SK-N-SH (cell line): Measurements from ENCODE around the gene ZNF397. TPM values are rescaled to one million over a fixed set of nuclear protein-coding genes. Genes with fewer than 3 reads are reported as not detected.

Experiments
- CTCF ChIA-PET: fragments of 300-600, 350-600 bp; formaldehyde crosslinking; extraction: SDS; loops from one replicate; lab custom pipeline; 2021; lab: Yijun Ruan, JAX
- POLR2A ChIA-PET: fragments of 350-600 bp; sonication (Branson Sonifier 250); formaldehyde crosslinking; extraction: SDS; loops from one replicate; lab custom pipeline; 2020; ENCODE audit warnings: antibody characterized with exemption, inconsistent platforms; lab: Yijun Ruan, JAX
- DNase-seq: peaks from one replicate; pipeline ENCODE4 v3.0.0; 2012
- H2AFZ ChIP-seq: fragments of 200-600 bp; sonication (generic); 2 replicates; pipeline ENCODE4 v1.8.1; 2016; ENCODE audit warnings: antibody characterized with exemption, mild to moderate bottlenecking, low read depth
- H3F3A ChIP-seq: fragments of 200-600 bp; sonication (generic); replicated peaks from 2 replicates; pipeline ENCODE3; 2016; ENCODE audit warnings: antibody characterized with exemption, mild to moderate bottlenecking; ENCODE audit not compliant: insufficient read depth
- H3K27ac ChIP-seq, 2 experiments: fragments of 200-500 bp in 1 of 2; fragments of 200-600 bp in 1 of 2; sonication (Bioruptor generic) in 1 of 2; sonication (generic), shearing (Covaris generic) in 1 of 2; 2 replicates each; pipeline versions ENCODE4 v1.5.1 to v1.6.1; 2014 to 2016; ENCODE audit warnings: low read depth in 2 of 2, inconsistent platforms in 1 of 2, low read length in 1 of 2, mild to moderate bottlenecking in 1 of 2, mixed read lengths in 1 of 2
- H3K27me3 ChIP-seq: fragments of 200-600 bp; sonication (generic), shearing (Covaris generic); 2 replicates; pipeline ENCODE4 v1.6.1; 2016; ENCODE audit warnings: mixed run types; ENCODE audit not compliant: insufficient read depth
- H3K36me3 ChIP-seq, 2 experiments: fragments of 200-500 bp in 1 of 2; fragments of 200-600 bp in 1 of 2; sonication (Bioruptor generic) in 1 of 2; sonication (generic) in 1 of 2; replicated peaks in 1 of 2; 2 replicates each; pipeline versions ENCODE3 to v1.5.1; 2014 to 2016; ENCODE audit warnings: low read length in 1 of 2, mild to moderate bottlenecking in 1 of 2; ENCODE audit not compliant: insufficient read depth in 2 of 2, control insufficient read depth in 1 of 2
- H3K4me1 ChIP-seq, 2 experiments: fragments of 200-500 bp in 1 of 2; fragments of 200-600 bp in 1 of 2; sonication (Bioruptor generic) in 1 of 2; sonication (generic), shearing (Covaris generic) in 1 of 2; 2 replicates each; pipeline versions ENCODE4 v1.5.1 to v1.6.1; 2014 to 2016; ENCODE audit warnings: low read depth in 1 of 2, low read length in 1 of 2, mixed run types in 1 of 2; ENCODE audit not compliant: insufficient read depth in 2 of 2, control insufficient read depth in 1 of 2
- H3K4me2 ChIP-seq: fragments of 200-600 bp; sonication (generic), shearing (Covaris generic); 2 replicates; pipeline ENCODE4 v1.6.1; 2017; ENCODE audit warnings: mixed run types
- H3K4me3 ChIP-seq, 2 experiments: fragments of 200-500 bp in 1 of 2; fragments of 200-600 bp in 1 of 2; sonication (Bioruptor generic) in 1 of 2; sonication (generic), shearing (Covaris generic) in 1 of 2; 2 replicates each; pipeline versions ENCODE4 v1.5.1 to v1.8.1; 2014 to 2016; ENCODE audit warnings: low read depth in 2 of 2, inconsistent platforms in 1 of 2, low read length in 1 of 2, mild to moderate bottlenecking in 1 of 2, mixed read lengths in 1 of 2, moderate library complexity in 1 of 2
- H3K79me2 ChIP-seq: fragments of 200-600 bp; sonication (generic); 2 replicates; pipeline ENCODE4 v1.8.1; 2017; ENCODE audit warnings: mild to moderate bottlenecking; ENCODE audit not compliant: insufficient read depth
- H3K9ac ChIP-seq: fragments of 200-600 bp; sonication (generic); 2 replicates; pipeline ENCODE4 v1.6.1; 2017; ENCODE audit warnings: mixed run types
- H3K9me2 ChIP-seq: fragments of 200-600 bp; sonication (generic); 2 replicates; pipeline ENCODE4 v1.6.1; 2017; ENCODE audit warnings: mixed run types
- H3K9me3 ChIP-seq: fragments of 200-600 bp; sonication (generic); 2 replicates; pipeline ENCODE4 v1.6.1; 2017; ENCODE audit warnings: mixed run types, mild to moderate bottlenecking, moderate library complexity
- H4K20me1 ChIP-seq: fragments of 200-600 bp; sonication (generic); 2 replicates; pipeline ENCODE4 v1.6.1; 2017; ENCODE audit warnings: mild to moderate bottlenecking, mixed run types; ENCODE audit not compliant: insufficient read depth
- EP300 ChIP-seq, 2 experiments: IDR thresholded peaks; 2 replicates each; pipeline versions ENCODE4 v1.4.0 to v1.6.1; 2012; ENCODE audit warnings: borderline replicate concordance in 1 of 2, low read depth in 1 of 2, low read length in 1 of 2
- FOXJ3 ChIP-seq: sonication (generic); formaldehyde crosslinking; IDR thresholded peaks from 2 replicates; pipeline ENCODE4 v1.5.1; 2020; ENCODE audit warnings: mild to moderate bottlenecking, missing genetic modification reagents
- GABPA ChIP-seq: IDR thresholded peaks from 2 replicates; pipeline ENCODE4 v1.4.0; 2012; ENCODE audit warnings: low read depth, mild to moderate bottlenecking
- IRF3 ChIP-seq: fragments of 150-350 bp; IDR thresholded peaks from 2 replicates; pipeline ENCODE4 v1.6.1; 2016; ENCODE audit warnings: mild to moderate bottlenecking, low read depth, low read length
- MEF2A ChIP-seq: IDR thresholded peaks from 2 replicates; pipeline ENCODE4 v1.4.0; 2012; ENCODE audit warnings: low read depth, borderline replicate concordance
- MXI1 ChIP-seq: IDR thresholded peaks from 2 replicates; pipeline ENCODE4 v1.6.1; 2012; ENCODE audit warnings: mild to moderate bottlenecking, low read depth, low read length, improper control_type of control experiment
- POLR2AphosphoS5 ChIP-seq: IDR thresholded peaks from 2 replicates; pipeline ENCODE4 v1.6.1; 2012; ENCODE audit warnings: low read depth, low read length
- TAF1 ChIP-seq: IDR thresholded peaks from 2 replicates; pipeline ENCODE4 v1.6.1; 2012; ENCODE audit warnings: low read depth, mild to moderate bottlenecking, low read length, moderate library complexity, borderline replicate concordance
- USF1 ChIP-seq: IDR thresholded peaks from 2 replicates; pipeline ENCODE4 v1.4.0; 2012; ENCODE audit warnings: low read depth, borderline replicate concordance
- USF2 ChIP-seq: fragments of 150-350 bp; IDR thresholded peaks from 2 replicates; pipeline ENCODE4 v1.6.1; 2017; ENCODE audit warnings: antibody characterized with exemption, low read length, low read depth, borderline replicate concordance
- WGBS: methylation state at CpG from one replicate; pipeline ENCODE4 v1.1.6; 2017; ENCODE audit warnings: low lambda C conversion rate; 5-methylcytosine and 5-hydroxymethylcytosine counted together
- polyA plus RNA-seq, 3 experiments: library from polyadenylated mRNA; depleted of rRNA; stranded (reverse); fragments of >200 nt; gene quantifications; 2 replicates each; pipeline ENCODE4 v1.2.3, GENCODE V29; 2012

ZNF397 gene
- polyA plus RNA-seq, 1 of the 3 experiments (the other 2 are of a cell fraction): 4.8 TPM

GRCh38 chr18:35278085-35278484 lies 37.3 kb downstream of the ZNF397 start:
- CTCF ChIA-PET: no interaction called here
- H3K9me3 ChIP-seq: no peaks in the 10 kb centered on the region

GRCh38 chr18:35278969-35279368 lies 38.1 kb downstream of the ZNF397 start:
- Histone ChIP-seq H3K4me1 (no peaks in the 10 kb centered on the region; a peak in 1 of 4 replicates), H4K20me1 (no peaks in the 10 kb centered on the region), H3K9ac (no peak overlapping the region), H3K79me2 (no peaks in the 10 kb centered on the region), H3K36me3 (no peaks in the 10 kb centered on the region), H3K4me2 (no peak overlapping the region), H3K27me3 (no peaks in the 10 kb centered on the region), H3K9me3 (no peaks in the 10 kb centered on the region), H3F3A (no peaks in the 10 kb centered on the region), H2AFZ (no peak overlapping the region), H3K9me2 (no peaks in the 10 kb centered on the region), H3K27ac (no peak overlapping the region), H3K4me3 (no peak overlapping the region)
- no peak for TF ChIP-seq POLR2AphosphoS5
- no peak for TF ChIP-seq TAF1
- TF ChIP-seq IRF3: no peak
- no peak for DNase-seq
- ChIA-PET CTCF (no interaction called here), POLR2A (no interaction called here)

More at GRCh38 chr18:35278085-35278484, 37.3 kb downstream of the ZNF397 start:
- no peak overlapping the region for H2AFZ ChIP-seq
- H3F3A ChIP-seq: no peaks in the 10 kb centered on the region
- H3K36me3 ChIP-seq: no peaks in the 10 kb centered on the region
- no peak overlapping the region for H3K4me2 ChIP-seq
- H4K20me1 ChIP-seq: no peaks in the 10 kb centered on the region
- no peaks in the 10 kb centered on the region for H3K79me2 ChIP-seq
- H3K9ac ChIP-seq: no peak overlapping the region
- TF ChIP-seq USF1: no peak
- TF ChIP-seq GABPA: no peak
- TF ChIP-seq MXI1: no peak
- no peak for TF ChIP-seq USF2
- TF ChIP-seq FOXJ3: no peak
- TF ChIP-seq EP300 (IDR thresholded peaks at IDR 0.05; ENCODE audit: borderline replicate concordance in 1 of 2, low read depth in 1 of 2, low read length in 1 of 2): no peak
- TF ChIP-seq MEF2A: no peak
- H3K27ac ChIP-seq: no peak overlapping the region
- H3K9me2 ChIP-seq: no peaks in the 10 kb centered on the region
- POLR2A ChIA-PET: no interaction called here
- H3K4me1 ChIP-seq: no peaks in the 10 kb centered on the region; a peak in 1 of 4 replicates
- WGBS: 37% methylated on average over 1 of the region's 1 CpG
- no peak overlapping the region for H3K4me3 ChIP-seq
- no peaks in the 10 kb centered on the region for H3K27me3 ChIP-seq
- no peak for DNase-seq
